ENCODE measurements around the gene ZNF512. TPM values are rescaled to one million over a fixed set of nuclear protein-coding genes. Genes with fewer than 3 reads are reported as not detected.

Gene ZNF512
- total and polyA plus RNA-seq, 2 of the 13 experiments (the other 11 are each of a cell fraction or from before 2014, with no cell fraction given) = 29.8 to 31.0 TPM

GRCh38 chr2:27663285-27664153 lies 80.7 kb downstream of the ZNF512 start, which contains the start of the genes SLC4A1AP and SUPT7L (continued):
- peak; percentile 25; the same call in 1 of the 2 replicates for TF ChIP-seq ZNF577 (CRISPR knock-in tag; IDR thresholded peaks at IDR 0.05; ENCODE audit: borderline replicate concordance, low read depth)
- TF ChIP-seq RBM39 (IDR thresholded peaks at IDR 0.05; ENCODE audit: low read depth, low read length, poor library complexity, severe bottlenecking) = peak; percentile 70
- TF ChIP-seq FIP1L1 (IDR thresholded peaks at IDR 0.05; ENCODE audit: borderline replicate concordance, insufficient read depth, low read depth, low read length) = no peak
- peak; percentile 73 for TF ChIP-seq ZNF143 (CRISPR knock-in tag; IDR thresholded peaks at IDR 0.05)
- TF ChIP-seq ZNF317 (CRISPR knock-in tag; IDR thresholded peaks at IDR 0.05) = no peak; the same call in 1 of the 2 replicates
- TF ChIP-seq FOXP1 (IDR thresholded peaks at IDR 0.05) = peak; percentile 80
- TF ChIP-seq FOXP1 (CRISPR knock-in tag; IDR thresholded peaks at IDR 0.05) = peak; percentile 78; the same call in 1 of the 2 replicates
- no peak; the same call in none of the 2 replicates for TF ChIP-seq XBP1 (CRISPR knock-in tag; IDR thresholded peaks at IDR 0.05)
- peak; percentile 53 to 72; a peak in 3 of 4 replicates for TF ChIP-seq NR2F1 (CRISPR knock-in tag; IDR thresholded peaks at IDR 0.05)
- peak; percentile 81 for TF ChIP-seq ARID3A (IDR thresholded peaks at IDR 0.05; ENCODE audit: low read depth, low read length)
- TF ChIP-seq ZNF512B (CRISPR knock-in tag; IDR thresholded peaks at IDR 0.05; ENCODE audit: borderline replicate concordance) = peak; percentile 30; the same call in 1 of the 2 replicates
- TF ChIP-seq SRY (CRISPR knock-in tag; IDR thresholded peaks at IDR 0.05) = peak; percentile 73; the same call in 1 of the 2 replicates
- peak; percentile 66; the same call in 1 of the 2 replicates for TF ChIP-seq ZMYM2 (CRISPR knock-in tag; IDR thresholded peaks at IDR 0.05)
- TF ChIP-seq DPF2 (CRISPR knock-in tag; IDR thresholded peaks at IDR 0.05; ENCODE audit: borderline replicate concordance, low read depth) = no peak
- TF ChIP-seq ZNF883 (CRISPR knock-in tag; IDR thresholded peaks at IDR 0.05; ENCODE audit: not compliant biosample characterization) = peak; percentile 88
- TF ChIP-seq DBP (CRISPR knock-in tag; IDR thresholded peaks at IDR 0.05; ENCODE audit: not compliant biosample characterization) = peak; percentile 87
- TF ChIP-seq ZNF792 (CRISPR knock-in tag; IDR thresholded peaks at IDR 0.05) = peak; percentile 53; the same call in 1 of the 2 replicates
- TF ChIP-seq MYNN (CRISPR knock-in tag; IDR thresholded peaks at IDR 0.05; ENCODE audit: low read depth) = peak; percentile 71; the same call in 1 of the 2 replicates
- TF ChIP-seq PAWR (CRISPR knock-in tag; IDR thresholded peaks at IDR 0.05; ENCODE audit: borderline replicate concordance) = no peak
- peak; percentile 31; the same call in 1 of the 2 replicates for TF ChIP-seq MAZ (IDR thresholded peaks at IDR 0.05; ENCODE audit: borderline replicate concordance, low read depth, low read length)
- TF ChIP-seq MAZ (CRISPR knock-in tag; IDR thresholded peaks at IDR 0.05; ENCODE audit: low read depth) = peak; percentile 78
- no peak for TF ChIP-seq ZNF749 (CRISPR knock-in tag; IDR thresholded peaks at IDR 0.05; ENCODE audit: borderline replicate concordance)
- TF ChIP-seq HMG20B (CRISPR knock-in tag; conservative IDR thresholded peaks at IDR 0.05) = peak; percentile 80
- TF ChIP-seq ZSCAN20 (CRISPR knock-in tag; IDR thresholded peaks at IDR 0.05; ENCODE audit: borderline replicate concordance) = peak; percentile 71; the same call in 1 of the 2 replicates
